HG03135 (cell line): ENCODE measurements around the gene TSHR.
"Not testable (repeated sequence)": the region's sequence is repeated elsewhere in the genome, so short reads cannot be mapped to it uniquely, and the experiment has no call there.

Source experiments
- ATAC-seq: cut with Tn5 transposase; IDR thresholded peaks from one replicate; pipeline ENCODE4 v1.9.1; 2021; ENCODE audit warnings: mild to moderate bottlenecking, moderate library complexity; ENCODE audit not compliant: unreplicated experiment

TSHR gene

DNA sequence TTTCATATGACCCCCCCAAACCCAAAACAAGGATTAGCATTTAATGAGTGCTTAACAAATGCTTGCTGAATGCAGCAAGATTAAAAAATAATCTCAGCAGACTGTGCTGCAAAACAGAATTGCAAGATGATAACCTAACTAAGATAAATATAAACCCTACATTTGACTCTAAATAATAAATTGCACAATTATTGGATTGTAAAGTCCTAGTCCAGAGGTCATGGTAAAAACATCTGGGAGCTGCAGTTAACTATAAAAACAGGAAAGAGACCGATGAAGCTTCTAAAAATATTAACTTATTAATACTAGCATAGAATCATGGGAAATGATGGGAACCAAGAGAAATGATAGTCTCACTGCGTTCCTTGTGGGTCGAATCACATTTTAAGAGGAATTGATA, 37.2 kb downstream of the TSHR start:
- ATAC-seq = no peak

DNA sequence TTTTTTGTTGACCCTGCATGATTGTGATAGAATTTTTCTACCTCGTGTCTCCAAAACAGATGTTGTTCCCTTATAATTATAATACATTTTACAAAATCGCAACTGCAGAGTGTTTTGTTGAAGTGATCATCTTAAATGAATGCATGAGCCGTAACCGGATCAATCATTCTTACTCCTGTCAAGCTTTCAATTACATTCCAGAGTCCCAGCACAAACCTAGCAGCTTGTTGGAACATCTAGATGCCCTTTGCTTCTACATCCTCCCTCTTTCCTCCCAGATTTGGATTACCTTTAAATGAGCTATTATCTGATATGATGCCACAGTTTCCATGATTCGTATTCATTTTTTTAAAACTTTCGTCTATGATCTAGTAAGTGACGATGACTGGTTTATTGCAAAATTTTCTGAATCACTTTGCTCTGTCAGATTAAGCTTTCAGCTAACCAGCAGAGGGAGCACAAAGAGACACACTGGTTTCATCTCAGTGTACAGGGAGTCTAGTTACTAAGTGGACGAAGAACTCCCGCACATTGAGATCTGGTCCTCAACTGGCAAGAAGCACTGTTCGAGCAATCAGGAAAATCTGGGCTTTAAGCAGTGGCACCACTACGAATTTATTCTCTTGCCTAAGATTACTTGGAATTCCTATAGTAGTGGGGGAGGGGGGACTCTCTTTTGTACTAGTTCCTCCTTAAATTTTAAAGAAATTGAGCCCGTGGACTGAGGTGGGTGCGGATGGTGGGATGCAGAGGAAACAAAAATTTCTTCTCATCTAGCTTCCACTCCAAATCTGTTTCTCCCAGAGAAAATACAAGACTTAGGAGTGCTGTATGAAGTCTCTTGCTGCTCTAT, 40.9 kb downstream of the TSHR start:
- no peak for ATAC-seq

DNA sequence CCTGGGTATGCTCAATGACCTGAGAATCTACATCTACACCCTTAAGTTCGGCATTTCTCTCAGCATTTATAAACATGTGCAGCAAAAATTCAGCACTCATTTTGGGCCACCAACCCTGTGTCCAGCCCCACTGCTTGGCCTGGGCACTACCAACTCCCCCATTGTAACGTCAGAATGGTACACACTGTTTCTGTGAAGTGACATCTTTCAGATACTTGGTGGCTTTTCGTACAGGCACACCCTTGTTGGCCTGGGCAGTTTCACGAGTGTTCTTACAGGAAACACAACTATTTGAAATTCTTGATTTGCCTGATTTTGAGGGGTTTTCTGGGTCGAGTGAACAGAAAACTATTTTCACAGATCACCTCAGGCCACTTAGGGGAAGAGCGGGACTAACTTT, 46.0 kb downstream of the TSHR start:
- ATAC-seq = no peak

DNA sequence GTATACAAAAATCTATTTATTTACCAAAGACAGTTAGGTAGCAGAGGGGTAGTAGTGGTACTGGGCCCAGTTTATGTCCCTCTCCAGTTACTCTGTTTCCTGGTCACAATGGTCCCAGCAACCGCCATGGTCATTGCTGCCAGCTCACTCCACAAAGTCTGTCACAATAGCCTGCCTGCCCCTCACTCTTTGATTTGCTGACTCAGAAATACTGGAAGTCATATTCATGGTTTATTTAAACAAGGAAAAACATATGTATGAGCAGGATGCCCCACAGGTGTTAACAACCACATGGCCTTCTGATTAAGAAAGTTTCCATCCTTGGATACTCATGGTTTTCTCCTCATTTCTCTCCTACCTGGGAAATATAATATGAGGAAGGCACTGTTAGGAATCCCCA, 49.2 kb downstream of the TSHR start:
- ATAC-seq = no peak

DNA sequence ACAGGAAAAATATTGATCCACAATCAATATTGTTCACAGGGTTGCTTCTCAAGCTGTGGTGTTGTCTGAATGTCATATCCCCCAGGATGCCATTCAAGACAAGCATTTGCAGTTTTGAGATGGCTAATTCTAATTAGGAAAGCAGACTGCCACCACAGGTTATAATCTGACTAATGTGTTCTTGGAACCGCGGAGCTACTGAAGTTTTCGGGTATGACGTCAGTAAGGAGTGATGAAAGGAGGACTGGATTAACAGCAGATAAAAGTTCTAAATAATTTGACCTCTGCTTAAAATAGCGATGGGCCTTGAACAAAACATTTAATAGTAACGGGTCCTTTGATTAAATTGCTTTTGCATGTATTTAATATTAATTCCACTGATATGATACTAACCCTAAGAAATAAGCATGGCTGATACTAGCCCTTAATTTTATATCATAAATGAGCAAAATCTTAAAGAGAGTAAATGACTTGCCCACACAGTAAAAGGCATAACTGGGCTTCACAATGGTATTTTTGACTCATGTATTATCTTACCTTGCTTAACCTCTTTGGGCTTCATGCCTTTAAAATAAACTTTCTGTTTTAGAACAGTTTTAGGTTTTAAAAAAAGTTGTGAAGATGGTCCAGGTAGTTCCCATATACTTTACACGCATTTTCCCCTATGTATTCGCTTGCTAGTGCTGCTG, 50.3 kb downstream of the TSHR start:
- no peak for ATAC-seq

DNA sequence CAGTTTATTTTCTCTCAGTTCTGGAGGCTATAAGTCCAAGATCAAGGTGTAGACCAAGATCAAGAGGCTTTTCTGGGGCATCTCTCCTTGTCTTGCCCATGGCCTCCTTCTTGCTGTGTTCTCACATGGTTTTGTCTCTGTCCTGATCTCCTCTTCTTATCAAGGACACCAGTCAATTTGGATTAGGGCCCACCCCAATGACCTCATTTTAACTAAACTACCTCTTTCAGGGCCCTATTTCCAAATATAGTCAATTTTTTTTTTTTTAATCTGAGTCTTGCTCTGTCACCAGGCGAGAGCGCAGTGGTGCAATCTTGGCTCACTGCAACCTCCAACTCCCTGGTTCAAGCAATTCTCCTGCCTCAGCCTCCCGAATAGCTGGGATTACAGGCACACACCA, 50.8 kb downstream of the TSHR start:
- no peak for ATAC-seq

DNA sequence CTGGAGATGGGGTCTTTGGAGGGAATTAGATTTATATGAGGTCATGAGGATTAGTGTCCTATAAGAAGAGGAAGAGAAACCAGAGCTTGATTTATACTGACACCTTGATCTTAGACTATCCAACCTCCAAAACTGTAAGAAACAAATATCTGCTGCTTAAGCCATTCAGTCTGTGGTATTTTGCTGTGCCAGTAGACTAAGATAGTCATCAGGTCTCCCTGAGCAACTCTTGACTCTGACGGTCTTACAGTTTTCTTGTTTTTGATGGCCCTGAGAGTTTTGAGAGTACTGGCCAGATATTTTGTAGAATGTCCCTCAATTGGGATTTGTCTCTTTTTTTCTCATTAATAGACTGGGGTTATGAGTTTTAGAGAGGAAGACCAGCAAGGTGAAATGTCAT, 51.7 kb downstream of the TSHR start:
- ATAC-seq = no peak

DNA sequence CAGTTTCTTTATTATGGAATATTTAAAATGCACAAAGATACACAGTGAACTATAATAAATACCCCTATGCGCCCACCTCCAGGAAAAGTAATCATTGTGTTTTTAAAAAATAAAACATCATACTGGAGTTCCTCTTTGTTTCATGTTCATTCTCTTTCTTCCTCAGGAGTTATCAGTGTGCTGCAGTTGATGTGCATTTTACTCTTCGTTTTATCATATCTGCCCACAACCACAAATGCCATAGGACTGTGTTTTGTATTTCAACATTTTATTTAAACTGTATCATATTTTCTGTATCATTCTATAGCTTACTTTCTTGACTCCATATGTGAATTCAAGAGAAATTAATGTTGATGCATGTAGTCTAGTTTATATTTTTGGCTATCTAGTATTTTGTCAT, 53.9 kb downstream of the TSHR start:
- no peak for ATAC-seq

DNA sequence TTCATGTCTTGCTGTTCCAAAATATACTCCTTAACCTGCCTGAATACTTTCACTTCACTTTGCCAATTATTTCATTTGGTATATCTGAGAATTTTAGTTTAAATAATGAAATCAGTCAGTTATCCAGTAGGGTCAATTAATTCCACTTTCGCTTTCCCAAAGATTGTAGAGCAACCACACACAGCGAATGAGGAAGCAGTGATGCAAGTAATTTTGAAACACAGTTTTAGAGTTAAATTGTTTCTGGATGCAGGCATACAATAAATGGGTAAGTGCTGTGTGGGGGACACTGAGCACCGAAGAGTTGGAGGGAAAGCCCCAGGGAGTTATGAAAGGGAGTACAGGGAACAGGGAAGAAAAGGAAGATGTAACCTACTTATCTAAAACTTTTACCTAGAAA, 62.8 kb downstream of the TSHR start:
- ATAC-seq = no peak

DNA sequence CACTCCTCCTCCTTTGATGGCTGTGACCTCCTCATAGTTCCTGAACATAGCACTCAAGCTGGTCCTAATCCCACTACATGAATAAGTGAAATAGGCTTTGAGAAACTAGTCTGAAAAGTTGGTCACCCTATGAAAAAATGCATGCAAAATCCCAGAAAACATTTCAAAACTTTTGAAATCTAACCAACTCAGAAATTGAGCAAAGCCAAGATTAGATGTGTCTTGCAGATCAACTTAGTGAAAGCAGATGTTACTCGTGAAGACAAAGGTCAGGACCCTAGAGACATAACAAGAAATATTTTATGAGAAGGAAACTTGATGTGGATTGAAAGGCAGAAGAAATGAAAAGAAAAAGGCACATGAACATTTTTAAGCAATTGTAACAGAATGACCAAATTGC, 63.3 kb downstream of the TSHR start:
- ATAC-seq = no peak

DNA sequence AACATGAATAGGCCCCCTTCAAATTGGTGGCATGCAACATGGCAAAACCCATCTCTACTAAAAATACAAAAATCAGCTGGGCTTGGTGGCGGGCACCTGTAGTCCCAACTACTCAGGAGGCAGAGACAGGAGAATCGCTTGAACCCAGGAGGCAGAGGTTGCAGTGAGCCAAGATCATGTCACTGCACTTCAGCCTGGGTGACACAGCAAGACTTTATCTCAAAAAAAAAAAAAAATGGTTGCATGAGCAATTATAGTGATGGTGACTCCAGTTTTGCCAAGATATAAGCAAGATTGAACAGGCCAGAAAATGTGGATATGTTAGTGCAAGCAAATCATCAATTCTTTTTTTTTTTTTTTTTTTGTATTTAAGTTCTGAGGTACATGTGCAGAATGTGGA, 63.7 kb downstream of the TSHR start:
- ATAC-seq = not testable (repeated sequence)

DNA sequence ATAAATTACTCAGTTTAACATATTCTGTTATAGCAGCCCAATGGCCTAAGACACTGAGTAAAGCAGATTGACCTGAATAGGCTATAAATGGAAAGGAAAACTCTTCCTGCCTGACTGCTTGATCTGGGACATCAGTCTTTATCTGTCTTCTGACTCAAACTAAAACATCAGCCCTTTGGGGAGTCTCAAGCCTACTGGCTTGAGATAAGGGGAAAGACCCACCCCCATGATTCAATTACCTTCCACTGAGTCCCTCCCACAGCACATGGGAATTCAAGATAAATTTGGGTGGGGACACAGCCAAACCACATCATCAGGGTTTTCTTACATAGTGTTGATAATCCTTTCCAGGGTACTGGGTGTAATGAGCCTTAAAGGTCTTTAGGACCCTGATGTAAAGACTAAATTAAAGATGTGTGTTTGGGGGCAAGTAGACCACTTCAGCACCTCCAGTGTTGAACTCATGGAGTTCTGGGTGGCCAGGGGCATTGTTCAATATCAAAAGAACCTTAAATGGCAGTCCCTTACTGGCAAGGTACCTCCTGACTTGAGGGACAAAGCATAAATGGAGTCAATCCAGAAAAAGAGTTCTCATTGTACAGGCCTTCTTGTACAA, 67.8 kb downstream of the TSHR start:
- no peak for ATAC-seq

DNA sequence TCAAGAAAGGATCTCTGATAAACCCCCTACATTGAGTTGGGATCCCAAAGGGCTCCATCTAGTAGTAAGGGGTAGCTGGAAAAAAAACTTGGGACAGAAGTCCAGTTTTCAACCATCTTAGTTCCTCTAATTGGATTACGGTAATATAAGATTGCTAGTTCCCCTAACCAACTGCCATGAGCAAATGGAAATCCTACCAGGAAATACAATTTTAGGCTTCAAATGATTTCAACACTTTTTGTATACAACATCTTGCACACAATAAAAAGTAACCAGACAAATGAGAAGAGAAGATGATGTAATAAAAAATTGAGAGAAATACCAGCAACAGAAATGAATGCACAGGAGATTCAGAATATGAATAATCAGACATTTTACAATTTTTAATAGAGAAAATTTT, 73.0 kb downstream of the TSHR start:
- ATAC-seq = no peak

DNA sequence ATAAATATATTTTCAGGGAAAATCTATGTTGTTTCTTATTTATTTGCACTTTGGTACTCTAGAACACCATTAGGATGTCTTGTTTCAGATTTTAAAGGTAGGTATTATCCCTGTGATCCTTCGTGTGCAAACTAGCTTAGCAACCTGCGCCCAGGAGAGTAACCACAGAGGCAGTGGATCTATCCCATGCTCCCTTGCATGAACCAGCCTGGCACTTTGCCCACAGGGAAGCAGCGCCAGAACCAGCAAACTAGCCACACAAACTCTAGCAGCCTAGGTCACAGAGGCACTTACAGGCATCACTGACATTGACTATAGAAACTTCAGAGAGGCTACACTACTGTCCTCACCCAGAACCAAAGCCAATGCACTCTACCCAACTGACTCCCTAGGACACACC, 76.1 kb downstream of the TSHR start:
- no peak for ATAC-seq

DNA sequence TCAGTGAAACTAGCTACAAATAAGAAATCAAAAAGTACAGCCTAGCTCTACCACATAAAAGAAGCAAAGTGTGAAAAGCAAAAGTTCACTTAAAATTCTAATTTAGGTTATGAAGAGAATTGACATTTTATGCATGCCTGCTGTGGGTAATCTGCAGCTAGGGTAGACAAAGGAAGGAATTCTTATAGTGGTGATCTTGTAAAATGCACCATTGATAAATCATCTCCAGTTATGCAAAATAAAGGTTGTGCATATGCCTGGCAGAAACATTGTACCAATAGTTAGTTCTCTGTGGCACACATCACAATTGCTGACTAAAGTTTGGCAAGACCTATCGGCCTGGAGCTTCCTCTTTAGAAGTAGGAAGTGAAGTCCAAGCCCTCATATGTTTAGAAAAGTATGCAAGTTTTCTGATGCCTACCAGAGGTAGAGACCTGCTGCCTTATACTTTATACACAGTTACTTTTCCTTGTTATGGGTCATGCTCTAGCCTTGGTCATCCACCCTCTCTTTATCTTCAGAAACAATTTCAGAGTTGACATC, 78.3 kb downstream of the TSHR start:
- no peak for ATAC-seq

DNA sequence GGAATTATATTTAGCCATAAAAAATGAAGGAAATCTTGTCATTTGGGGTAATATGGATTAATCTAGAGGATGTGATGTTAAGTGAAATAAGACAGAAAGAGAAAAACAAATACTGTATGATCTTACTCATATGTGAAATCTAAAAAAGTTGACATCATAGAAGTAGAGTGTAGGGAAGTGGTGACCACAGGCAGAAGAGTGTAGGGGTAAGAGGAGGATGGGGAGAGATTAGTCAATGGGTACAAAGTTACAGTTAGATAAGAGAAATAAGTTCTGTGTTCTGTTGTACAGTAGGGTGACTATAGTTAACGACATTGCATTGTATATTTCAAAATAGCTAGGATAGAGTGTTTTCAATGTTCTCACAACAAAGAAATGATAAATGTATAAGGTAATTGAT, 87.0 kb downstream of the TSHR start:
- ATAC-seq = no peak

DNA sequence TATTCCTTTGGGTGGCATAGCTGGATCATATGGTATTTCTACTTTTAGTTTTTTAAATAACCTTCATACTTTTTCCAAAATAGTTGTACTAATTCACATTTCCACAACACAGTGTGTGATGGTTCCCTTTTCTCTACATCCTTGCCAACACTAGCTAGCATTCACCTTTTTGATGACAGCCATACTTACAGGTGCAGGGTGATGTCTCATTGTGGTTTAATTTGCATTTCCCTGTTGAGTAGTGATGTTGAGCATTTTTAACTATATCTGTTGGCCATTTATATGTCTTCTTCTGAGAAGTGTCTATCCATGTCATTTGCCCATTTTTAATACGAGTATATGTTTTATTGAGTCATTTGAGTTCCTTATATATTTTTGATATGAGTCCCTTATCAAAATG, 96.1 kb downstream of the TSHR start:
- ATAC-seq = no peak

DNA sequence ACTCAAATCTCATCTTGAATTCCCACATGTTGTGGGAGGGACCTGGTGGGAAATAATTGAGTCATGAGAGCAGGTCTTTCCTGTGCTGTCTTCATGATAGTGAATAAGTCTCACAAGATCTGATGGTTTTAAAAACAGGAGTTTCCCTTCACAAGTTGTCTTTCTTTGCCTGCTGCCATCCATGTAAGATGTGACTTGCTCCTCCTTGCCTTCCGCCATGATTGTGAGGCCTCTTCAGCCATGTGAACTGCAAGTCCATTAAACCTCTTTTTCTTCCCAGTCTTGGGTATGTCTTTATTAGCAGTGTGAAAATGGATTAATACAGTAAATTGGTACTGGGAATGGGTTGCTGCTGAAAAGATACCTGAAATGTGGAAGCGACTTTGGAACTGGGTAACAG, 98.6 kb downstream of the TSHR start:
- not testable (repeated sequence) for ATAC-seq

DNA sequence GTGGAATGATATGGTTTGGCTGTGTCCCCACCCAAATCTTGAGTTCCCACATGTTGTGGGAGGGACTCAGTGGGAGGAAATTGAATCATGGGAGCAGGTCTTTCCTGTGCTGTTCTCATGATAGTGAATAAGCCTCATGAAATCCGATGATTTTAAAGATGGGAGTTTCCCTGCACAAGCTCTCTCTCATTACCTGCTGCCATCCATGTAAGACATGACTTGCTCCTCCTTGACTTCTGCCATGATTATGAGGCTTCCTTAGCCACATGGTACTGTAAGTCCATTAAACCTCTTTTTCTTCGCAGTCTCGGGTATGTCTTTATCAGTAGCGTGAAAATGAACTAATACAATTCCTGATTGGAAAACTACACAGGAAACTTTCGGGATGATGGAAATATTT, 100.5 kb downstream of the TSHR start:
- ATAC-seq = no peak

DNA sequence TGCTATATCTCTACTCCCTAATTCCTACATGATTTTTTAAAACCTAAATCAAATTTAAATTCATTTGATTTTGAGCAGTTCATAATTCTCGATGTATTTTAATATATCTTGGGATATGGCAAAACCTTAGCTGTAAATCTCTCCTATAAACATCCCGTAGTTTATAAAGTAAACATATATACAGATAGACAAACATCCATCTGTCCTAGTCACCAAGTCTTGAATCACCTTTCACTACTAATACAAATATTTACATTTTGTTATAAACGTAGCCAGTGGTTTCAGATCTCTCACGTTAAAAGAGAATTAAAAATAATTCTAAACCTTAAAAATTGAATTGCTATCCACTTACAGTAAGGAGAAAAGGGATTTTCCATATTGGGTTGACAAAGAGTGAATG, 107.0 kb downstream of the TSHR start:
- ATAC-seq = no peak

DNA sequence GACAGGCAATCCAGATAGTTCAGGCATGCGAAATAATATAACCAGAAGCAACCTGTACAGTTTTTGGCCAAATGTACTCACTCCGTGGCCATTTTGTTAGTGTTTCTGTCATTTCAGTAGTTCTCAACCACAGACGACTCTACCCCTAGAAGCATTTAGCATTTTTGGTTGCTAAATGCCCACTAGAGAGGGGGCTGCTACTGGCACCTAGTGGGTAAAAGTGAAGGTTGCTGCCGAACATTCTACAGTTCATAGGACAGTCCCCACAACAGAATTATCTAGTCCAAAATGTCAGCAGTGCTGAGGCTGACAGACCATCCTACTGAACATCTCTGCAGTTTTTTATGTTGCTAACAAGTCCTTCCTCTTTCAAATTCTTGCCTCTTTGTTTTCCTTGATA, 107.4 kb downstream of the TSHR start:
- no peak for ATAC-seq

DNA sequence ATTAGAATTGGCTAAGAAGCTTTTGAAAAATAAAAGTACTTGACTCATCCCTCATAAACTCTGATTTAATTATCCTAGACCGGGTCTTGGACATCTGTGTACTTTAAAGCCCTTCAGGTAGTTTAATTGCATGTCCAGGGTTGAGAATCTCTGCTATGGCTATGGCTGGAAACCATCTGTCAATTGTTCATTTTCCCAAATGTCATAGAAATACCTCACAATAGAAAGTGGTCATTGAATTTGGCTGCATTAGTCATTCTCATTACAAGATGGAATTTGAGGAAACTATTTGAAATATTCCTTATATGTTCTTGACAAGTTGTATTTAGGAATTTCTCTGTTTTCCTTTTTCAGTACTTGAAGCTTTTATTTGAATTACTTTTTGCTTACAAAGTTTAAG, 111.3 kb downstream of the TSHR start:
- ATAC-seq = no peak
